Fibroblast of peridontal ligament (primary cell): ENCODE results near the gene SULF2.
A peak's percentile ranks its signal among the peaks of the same experiment; 100 is the strongest.

Source experiments
- DNase-seq: peaks from one replicate; pipeline ENCODE4 v3.0.0-alpha.2; 2010; ENCODE audit errors: extremely low read depth

The SULF2 gene

DNA sequence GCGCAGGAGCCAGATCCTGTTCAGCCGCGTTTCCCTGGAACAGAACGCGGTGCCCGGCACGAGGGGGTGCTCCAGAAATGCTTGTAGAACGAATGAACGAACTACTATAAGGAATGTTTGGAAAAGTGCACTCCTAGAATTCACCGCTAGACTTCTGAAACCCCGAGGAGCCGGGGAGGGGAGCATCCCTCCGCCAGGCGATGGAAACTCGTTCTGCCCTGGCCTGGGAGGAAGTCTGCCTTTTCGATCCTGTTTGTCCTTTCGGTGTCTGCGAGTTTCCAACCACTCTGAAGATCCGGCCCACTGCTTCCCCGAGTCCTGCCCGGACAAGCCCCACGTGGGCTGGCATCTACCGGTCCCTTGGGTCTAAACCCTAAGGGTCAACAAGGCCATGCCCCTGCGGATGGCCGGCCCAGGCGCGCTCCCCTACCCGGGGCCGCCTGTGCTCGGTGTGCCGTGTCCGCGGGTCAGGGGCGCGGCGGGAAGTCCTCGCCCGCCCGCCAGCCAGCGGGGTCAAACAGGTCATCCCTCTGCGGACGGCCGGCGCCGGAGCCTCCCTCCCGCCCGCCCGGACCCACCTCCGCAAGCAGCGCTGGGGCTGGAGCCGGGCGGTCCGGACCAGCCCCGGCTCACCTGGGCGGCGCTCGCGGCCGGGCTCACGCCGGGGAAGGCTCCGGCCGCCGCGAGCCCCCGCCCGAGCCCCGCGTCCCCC, 526 bp downstream of the SULF2 start:
- DNase-seq: peak; percentile 51

DNA sequence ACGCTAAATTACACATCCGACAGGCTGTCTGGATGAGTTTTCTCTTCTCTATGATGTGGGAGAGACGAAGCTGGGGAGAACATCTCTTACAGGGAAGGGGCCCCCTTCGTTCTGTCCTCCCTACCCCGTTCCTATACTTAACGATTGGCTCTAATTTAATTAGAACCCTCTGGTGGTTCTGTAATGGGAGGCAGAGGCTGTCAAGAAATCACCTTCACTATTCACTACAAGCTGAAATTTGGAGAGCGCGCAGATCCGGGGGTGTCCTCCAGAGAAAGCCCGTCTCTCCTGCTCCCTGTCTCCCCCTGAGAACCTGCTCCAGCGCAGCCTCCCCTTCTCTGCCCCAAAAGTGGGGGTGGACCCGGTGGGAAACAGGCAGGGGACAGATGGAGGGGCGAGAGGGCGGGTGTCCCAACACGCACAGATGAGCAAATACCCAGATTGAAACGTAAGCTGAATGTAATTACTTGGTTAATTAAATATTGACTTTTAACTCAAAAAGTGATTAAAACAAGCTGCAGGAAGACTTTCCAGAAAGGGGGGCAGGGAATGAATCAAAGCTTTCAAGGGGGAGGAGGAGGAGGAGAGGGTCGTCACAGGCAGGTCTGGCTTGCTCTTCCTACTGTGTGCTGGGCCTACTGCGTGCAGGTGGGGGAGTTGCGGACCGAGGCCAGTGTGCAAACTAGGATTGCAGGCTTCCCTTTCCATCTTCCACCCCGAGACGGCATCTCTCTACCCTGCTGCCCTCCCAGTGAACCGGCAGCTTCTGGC, 1.3 kb downstream of the SULF2 start:
- no peak for DNase-seq

DNA sequence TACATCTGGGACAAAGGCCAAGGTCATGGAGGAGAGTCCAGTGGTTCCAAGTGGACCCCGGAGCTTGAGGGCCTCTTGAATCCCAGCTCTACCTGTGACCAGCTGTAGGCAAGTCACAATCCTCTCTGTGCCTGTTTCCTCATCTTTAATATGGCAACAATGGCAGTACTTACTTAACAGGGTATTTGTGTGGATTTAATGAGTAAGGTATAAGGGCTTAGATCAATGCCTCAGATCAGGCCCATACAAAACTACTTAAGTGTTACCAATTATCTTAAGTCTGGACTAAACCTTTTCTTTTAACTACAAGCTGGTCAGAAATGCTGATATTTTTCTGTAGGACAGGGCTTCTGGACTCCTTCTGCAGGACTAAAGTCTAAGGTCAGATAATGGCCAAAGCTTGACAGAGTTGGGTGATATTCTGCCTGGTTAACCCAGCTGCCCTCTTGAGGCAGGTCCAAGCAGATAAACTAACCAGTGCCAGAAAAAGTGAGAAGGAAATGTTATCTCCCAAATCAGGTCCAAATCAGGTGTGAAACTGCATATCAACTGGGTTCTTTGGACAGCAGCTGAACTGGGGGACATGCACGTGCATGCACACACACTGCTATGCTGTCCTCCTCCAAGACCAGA, 2.2 kb downstream of the SULF2 start:
- no peak for DNase-seq

DNA sequence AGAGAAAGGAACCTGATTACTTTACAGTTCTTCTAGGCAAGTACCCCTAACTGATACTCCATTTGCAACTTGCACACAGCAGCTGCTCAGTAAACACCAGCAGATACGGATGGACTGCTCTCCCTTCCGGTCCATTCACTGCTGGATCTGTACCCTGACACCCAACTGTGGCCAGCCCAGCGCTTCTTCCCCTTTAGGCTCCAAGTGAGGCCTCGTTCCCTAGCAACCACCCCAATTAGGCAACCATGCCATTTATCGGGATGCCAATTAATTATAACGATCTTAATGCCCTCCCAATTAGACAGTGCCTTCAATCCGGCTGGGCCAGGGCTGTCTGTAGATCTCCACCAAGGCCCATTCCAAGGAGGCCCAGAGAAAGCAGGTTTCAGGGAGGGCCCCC, 3.2 kb downstream of the SULF2 start:
- no peak for DNase-seq

DNA sequence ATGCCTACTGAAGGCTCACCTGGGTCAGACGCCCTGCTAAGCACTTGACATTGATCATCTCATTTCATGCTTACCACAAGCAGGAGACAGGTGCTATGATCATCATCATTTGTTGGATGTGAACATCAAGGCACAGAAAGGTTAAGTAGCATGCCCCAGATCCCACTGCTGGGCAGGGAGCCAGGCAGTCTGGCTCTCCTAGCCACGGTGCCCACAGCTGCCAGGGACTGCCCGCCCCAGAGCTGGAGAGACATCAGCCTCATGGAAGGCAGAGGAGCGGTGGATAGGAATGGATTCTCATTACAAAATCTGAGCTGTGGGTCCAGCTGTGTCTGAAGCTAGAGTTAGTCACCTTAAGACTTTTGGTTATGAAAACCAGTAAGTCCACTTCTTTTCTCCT, 3.6 kb downstream of the SULF2 start:
- no peak for DNase-seq

DNA sequence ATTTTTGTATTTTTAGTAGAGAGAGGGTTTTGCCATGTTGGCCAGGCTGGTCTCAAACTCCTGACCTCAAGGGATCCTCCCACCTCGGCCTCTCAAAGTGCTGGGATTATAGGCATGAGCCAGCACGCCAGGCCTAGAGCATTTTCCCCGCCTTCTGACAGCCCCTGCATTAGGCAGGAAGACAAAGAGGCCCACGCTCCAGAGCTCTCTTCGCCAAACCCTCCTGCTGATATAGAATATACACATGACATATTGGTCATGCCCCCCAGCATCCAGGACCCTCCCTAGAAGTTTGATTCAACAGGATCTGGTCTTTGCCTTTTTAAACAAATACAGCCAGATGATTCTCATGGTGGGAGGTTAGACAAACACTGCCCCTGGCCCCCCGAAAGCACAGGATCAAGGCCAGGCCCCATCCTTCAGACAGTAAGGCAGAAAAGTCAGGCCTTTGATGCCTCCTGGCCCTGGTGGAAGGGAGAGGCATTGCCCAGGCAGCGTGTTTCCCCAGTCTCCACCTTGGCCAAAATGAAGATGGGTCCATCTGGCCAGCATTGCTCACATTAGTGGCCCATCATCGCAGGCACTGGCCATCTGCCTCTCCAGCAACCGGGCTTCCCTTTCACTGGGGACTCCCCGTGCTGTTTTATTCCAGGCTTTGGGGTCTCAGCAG, 4.4 kb downstream of the SULF2 start:
- DNase-seq: no peak

DNA sequence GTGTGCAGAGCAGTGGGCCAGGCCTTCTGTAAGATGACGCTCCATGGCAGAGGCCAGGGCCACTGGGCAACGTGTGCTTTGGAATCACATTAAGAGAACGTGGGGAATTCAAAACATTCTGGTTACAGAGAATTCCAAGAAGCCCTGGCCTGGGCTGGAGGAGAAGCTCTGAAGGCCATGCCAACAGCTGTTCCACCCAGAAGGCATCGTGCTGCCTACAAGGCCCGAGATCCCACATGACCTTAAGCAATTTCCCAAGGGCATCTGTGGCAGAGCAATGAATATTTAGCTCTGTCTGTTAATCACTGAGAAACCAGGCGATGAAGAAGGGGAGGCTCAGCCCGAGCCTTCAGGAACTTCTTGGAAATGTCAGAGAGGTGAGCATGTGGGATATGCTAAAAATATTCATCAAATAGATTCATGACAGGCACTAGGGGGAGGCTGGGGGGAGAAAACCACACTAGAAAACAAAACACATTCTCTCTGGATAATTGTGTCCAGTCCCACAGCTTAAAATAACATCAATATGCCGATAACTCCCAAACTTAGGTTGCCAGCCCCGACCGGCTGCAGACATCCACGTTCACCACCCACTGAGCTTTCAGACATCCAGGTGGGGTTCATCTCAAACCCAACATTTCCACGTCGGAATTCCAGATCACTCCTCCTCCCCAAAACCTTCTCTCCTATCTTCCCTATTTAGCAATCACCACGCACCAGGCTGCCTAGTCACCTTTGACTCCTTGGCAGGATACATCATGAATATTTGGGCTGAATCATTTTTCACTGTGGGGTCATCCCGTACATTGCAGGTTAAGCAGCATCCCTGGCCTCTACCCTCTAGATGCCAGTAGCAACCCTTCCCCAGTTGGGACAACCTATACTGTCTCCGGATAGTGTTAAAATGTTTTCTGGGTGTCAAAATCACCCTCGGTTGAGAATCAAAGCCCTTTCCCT, 6.6 kb downstream of the SULF2 start:
- peak; percentile 16 for DNase-seq

DNA sequence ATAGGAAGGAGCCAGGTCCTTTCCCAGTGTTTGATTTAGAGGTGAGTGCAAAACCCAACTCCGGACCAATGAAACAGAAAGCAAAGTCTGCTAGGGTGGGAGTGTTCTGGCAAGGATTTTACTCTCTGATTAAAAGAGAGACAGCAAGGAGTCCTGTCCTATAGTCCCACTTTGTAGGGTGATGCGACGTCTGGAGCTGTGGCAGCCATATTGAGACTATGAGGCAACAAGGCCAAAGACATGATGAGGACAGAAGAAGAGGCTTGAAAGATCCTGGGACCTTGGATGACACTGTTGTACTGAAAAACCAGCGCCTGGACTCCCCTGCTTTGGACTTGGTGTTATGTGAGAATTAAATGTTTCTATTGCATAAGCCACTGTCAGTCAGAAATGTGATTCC, 8.1 kb downstream of the SULF2 start:
- no peak for DNase-seq

DNA sequence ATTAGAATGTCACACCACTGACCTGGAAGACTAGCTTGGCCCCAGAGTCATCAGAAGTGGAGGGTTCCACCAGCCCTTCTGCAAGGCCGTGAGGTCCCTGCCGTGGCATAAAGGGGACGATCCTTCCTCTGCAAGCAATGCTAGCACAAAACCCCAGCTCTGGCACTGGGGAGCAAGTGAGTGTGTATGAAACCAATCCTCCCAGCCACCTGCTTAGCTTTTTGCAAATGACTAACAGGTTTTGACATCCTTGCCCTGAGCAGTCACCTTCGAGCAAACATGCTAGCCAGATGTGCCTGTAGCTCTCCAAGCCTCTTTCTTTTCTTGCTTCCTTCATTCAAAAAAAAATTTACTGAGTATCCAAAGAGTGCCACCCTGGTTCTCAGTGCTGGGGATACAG, 8.6 kb downstream of the SULF2 start:
- no peak for DNase-seq

DNA sequence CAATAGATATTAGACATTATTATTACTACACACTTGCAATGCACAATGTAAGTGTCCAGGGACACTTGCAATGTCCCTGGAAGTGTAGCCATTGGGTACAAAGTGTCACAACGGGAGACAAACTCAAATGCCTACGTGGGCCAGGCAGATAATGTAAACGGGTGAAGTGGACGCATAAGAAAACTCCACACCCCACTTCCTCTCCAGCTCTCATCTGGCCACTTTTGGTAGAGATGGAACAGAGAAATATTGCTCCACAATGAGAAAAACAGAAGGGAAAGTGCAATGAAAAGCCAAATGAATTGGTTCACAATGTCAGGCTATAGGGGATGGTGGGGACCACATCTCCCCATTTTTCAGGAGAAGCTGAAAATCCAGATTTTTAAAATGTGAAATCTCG, 9.4 kb downstream of the SULF2 start:
- DNase-seq: no peak

DNA sequence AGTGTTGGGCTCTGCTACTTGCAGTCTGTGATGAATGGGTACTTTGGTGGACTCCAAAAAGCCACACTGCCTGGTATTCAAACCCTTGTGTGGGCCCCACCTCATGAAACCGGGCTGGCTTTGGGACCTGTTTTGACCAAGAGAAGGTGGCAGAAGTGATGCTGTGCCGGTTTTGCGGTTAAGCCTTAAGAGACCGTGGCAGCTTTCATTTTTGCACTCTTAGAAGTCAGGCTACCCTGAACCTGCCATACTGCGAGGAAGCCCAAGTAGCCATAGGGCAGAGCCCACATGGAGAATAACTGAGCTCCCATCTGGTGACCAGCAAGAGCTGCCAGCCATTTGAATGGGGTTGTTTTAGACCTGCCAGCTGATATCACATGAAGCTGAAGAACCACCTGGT, 10.2 kb downstream of the SULF2 start:
- no peak for DNase-seq

DNA sequence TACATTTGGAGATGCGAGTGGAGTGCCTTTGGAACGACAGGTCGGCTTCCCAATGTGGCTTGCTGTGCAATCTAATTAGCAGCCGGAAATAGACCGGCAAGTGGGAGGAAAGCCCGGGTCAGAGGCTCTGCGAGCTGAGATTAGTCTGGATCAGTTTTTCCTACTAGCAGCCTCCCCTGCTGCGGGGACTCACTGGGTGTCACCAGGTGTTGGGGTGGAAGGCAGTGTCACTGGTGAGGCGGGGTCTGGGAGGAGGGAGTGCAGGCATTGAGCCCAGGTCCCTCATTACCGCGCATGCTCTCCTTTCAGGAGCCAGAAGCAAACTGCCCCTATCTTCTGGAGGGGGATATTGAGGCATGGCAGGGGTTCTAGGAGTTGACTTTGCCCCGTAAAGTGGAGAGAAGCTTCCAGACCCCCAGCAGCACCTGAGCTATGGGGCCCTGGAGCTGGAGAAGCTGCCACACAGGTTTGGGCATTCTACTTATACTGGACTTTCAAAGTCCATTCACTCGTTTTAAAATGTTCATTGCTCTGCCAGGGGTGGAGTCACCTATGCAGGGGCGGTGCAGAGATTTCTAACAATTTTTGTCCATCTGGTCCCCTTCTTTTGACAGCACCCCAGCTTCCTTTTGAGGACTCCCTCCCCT, 11.0 kb downstream of the SULF2 start:
- no peak for DNase-seq

DNA sequence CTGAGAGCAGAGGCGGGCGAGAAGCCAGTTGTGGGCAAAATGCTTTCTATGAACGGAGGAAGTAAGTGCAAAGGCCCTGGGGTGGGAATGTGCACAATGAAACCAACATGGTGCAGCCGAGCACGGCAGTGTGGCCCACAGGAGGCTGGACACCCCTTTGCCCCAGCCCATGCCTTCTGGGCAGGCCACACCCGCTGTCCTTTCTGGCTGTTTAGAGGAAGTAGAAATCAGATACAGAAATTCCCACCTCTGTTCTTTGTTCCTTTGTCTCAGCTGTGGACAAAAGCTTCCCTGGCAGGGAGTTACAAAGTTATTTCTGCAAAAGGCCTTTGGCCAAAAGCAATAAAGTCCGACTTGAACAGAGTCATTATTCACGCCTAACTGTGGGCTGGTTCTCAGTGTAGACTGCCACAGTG, 11.9 kb downstream of the SULF2 start:
- no peak for DNase-seq

DNA sequence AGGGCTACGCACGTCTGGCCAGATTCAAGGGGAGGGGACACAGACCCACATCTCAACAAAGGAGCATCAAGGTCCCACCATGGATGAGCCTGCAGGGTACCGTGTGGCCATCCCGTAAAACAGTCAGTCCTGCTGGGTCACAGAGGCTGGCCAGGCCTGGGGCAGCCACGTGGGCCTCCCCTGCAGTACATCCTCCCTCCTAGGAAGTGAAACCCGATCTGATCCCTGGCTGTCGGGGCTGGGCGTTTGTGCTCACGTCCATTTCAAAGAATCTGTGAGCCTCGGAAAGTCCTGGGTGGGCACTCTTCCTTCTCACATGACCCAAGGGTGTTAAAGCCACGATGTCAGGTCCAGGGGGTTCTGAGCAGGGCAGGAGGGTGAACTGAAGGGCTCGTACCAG, 14.3 kb downstream of the SULF2 start:
- no peak for DNase-seq

DNA sequence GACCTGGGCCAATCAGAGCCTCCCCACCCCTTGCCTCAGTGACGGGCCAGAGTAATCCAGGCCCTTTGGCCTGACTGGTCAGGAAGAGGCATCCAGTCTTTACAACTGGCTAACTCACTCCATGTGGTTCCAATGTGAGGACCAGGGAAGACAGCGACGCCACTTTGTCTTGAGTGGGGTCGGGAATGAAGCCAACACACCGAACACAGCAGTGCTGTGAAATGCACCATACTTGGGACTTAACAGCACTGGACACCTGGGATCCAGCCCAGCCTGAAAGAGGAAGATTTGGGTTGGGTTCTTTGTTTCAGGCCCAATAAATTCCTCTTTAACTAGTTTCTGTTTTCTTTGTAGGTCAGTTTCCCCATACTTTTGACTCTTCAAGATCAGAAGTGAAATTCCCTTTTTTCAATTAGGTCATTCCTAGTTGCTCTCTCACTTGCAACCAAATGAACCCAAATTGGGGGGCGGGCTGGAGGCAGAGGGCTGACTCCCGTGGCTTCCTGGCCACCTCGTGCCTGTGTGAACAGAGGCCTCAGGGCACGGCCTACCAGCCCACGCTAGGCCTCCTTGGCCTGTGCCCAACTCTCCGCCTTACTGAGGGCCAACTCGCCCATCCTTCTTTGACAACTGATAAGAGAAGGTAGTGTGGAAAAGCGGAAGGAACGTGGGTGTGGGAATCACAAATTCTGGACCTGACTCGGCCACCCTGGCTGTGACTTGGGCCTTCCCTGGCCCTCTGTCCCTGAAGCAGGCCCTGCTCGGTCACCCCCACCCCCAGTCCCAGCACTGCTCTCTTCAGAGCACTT, 17.1 kb downstream of the SULF2 start:
- DNase-seq: no peak

DNA sequence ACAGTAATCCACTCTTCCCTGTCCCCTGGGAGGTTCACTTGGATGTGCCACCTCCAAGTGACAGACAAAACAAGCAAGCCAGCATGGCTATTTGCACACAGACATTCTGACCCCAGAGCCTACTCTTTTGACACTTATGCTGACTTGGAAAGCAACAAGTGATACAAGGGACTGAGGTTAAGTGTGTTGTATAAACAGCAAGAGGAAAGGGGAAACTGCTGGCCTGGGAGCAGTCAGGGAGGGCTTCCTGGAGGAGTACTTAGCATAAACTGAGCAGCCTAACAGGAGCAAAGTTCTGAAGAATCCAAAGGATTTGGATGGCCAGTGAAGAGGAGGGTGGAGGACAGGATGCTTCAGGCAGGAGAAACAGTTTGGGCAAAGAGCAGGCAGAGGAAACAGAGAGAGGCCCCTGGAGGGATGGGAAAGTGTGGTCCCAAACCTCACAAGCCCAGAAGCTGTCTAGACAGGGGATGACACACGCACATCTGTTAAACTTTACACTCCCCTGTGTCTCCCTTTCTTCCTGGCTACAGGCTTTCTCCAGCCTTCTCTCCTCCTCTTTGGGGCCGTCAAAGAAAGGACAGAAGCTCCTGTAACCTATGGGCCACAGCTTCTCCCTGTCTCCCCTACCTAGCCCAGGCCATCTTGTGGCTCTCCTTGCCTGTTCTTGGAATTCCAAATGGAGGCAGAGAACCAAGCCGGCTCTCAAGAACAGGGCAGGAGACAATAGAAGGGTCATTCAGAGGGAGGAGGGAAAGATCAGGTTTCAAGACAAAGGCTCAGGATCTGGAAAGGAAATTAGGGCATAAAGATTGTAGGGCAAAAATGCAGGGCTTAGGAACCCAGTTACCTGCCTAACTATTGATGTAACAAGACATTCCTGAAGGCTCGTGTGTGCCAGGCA, 19.3 kb downstream of the SULF2 start:
- DNase-seq: no peak

DNA sequence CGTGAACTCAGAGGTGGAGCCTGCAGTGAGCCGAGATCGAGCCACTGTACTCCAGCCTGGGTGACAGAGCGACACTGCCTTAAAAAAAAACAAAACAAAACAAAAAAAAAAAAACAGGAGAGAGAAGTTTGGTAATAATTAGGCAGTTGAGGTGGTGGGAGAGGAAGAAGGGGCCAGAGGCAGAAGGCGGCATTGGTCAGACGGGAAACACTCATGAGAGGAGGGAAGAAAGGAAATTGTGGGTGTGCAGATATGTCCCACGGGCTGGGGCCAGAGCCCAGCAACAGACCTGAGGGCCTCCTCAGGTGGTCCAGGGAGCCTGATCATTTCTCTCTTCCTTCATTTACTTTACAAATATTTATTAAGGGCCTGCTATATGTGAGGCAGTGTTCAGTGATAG, 20.0 kb downstream of the SULF2 start:
- DNase-seq: no peak

DNA sequence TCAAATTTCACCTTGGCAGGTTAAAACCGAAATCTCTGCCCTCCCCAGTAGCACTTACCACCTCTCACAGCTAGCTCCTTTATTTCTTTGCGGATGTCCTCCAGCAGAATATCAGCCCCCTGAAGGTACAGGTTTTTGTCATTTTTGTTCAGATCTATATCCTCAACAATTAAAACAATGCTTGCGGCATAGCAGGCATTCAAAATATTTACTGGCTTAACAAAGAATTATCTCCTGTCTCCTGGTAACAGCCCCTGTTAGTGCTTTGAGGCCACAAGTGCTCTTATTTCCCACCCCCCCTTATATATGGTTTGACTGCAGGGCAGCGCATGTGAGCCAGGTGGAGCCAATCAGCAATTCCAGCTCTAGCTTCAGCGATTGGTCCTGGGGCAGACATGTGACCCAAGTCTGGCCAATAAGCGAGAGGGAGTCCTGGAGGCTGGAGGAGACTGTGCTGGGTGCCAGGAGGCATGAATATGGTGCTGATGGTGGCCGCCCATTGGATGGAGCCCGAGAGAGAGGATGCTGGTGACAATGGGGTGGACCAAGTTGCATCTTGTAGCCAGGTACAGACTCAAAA, 21.0 kb downstream of the SULF2 start:
- DNase-seq: no peak
